ENCODE measurements around the gene FBXO45.
"Not testable (repeated sequence)": the region's sequence is repeated elsewhere in the genome, so short reads cannot be mapped to it uniquely, and the experiment has no call there.

The FBXO45 gene

DNA sequence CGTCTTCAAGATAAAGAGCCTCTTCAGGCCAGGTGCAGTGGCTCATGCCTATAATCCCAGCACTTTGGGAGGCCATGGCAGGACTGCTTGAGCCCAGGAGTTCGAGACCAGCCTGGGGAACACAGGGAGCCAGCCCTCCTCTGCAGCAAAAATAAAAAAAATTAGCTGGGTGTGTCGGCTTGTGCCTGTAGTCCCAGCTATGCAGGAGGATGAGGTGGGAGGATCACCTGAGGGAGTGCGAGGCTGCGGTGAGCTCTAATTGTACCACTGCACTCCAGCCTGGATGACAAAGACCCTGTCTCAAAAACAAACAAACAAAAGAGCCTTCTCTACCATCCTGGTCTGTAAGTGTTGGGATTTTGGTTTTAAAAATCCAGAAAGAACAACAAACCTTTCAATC, 11.2 kb upstream of the FBXO45 start:
- no peak for DNase-seq
- no peak for ATAC-seq

DNA sequence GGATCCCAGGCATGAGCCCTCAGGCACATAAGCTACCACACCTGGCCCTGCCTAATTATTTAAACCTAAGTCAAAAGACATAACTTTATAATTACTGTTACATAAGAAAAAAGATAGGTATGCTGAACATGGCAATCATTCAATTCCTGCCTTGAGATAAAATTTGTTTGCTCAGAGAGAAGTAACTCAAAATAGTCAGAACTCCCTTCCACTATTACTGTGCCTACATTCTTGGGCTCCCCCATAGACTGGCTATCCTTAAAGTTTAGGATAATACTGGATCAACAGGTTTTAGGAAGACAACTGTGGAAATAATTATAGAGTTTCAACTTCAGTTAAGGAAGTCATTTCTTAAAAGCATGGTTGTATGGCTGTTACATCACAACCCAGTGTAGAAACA, 10.0 kb upstream of the FBXO45 start:
- ATAC-seq = no peak
- DNase-seq = no peak

DNA sequence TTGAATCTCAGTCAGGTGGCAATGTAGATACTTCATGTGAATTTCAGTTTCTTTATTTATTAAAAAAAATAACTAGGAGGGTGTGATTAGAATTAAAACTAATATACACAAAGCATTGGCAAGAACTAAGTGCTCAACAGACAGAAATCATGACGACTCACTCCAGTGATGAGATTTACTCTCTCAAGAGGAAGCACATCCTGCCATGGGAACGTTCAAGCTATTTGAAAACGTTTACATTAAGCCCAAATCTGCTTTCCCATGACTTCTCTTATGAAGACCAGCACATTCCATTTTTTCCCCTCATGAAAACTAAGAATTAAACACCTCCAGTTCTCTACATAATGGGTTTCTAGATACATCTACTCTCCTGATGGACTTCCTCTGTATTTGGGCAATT, 8.6 kb upstream of the FBXO45 start:
- DNase-seq (no peak), ATAC-seq (no peak)

DNA sequence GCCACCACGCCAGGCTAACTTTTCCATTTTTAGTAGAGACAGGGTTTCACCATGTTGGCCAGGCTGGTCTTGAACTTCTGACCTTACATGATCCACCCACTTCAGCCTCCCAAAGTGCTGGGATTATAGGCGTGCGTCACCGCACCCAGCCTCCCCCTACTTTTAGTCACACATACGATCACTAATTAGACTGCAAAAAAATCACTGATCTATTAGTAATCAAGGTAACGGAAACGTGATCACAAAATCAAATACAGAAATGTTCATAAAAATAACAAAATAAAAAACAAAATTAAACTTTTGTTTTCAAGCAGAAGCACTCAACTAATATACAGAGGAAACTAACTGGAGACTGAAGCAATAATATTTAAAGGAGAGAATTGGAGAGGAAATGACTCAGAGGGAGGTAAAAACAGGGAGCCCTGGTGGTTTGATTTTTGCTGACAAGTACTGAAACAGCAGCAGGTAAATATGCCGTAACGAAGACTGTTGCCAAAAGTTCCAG, 4.7 kb upstream of the FBXO45 start:
- DNase-seq = no peak
- no peak for ATAC-seq

DNA sequence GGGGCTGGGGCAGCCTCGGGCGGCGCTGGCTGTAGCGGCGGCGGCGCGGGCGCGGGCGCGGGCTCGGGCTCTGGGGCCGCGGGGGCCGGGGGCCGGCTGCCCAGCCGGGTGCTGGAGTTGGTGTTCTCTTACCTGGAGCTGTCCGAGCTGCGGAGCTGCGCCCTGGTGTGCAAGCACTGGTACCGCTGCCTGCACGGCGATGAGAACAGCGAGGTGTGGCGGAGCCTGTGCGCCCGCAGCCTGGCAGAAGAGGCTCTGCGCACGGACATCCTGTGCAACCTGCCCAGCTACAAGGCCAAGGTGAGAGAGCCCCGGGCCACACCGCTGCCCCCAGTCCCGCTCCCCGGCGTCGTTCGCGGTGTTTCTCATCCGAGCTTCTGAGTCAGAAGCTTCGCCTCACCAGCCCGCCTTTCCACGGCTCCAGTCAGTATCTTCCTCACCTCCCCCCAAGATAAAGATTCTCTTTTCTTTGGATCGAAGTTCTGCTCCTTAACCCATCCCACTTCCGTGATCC, 600 bp downstream of the FBXO45 start:
- ATAC-seq (peak; percentile 47), DNase-seq (peak; percentile 57)

DNA sequence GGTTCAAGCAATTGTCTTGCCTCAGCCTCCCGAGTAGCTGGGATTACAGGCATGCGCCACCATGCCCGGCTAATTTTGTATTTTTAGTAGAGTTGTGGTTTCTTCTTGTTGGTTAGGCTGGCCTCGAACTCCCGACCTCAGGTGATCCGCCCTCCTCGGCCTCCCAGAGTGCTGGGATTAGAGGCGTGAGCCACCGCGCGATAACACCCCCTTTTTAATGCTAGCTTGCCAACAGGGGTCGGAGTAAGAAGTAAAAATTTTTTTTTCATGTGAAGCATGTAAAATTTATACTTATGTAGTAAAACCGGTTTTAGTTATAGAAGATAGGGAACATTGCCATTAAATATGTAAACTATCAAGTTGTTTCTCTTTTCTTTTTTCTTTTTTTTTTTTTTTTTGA, 1.9 kb downstream of the FBXO45 start:
- DNase-seq = not testable (repeated sequence)

DNA sequence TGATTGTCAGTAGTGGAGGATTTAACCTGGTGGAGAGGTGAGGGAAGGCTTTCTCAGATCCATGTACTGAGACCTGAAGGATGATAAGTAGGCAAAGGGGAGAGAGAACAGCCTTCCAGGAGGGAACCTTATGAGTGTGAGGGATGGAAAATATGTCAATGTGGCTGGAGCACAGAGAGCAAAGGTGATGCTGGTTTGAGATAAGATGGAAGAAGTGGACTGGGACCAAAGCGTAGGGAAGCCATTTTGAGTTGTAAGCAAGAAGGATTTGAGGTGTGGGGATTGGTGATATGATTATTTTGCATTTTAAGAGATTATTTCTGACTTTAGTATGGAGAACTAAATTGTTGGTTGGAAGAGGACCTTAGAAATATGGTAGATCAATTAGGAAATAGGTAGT, 3.9 kb downstream of the FBXO45 start:
- ATAC-seq (no peak), DNase-seq (no peak)

More for the DNA sequence above, 1.9 kb downstream of the FBXO45 start:
- ATAC-seq = not testable (repeated sequence)

DNA sequence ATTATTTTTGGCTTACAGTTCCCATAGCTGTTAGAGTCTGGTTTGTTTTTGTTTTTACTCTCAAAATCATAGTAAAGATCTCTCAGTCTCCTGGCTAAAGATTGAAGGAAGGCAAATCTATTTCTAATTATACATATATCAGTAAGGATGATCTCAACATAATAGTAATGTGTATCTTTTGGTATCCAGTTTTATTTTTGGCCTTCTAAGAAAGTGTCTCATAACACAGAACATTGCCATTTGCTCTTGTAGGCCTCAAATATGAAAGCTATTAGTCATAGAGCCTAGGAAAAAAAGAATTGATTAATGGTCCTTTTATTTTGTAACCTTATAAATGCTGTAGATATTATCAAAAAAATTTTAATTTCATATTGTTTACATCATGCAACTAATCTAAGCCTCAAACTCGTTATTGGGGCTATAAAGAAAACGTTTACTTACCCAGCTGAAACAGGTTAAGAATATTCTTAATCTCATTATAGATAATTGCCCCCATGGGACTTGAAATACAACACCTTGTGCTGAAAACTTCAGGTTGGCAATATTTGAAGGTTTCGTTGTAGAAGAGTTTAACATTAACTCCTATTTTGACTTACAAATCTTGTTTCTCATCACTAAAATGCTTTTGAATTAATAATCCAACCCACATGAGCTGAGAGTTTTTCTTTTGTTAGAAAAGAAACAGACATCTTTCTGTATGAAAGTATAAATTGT, 16.7 kb downstream of the FBXO45 start:
- ATAC-seq = no peak
- DNase-seq = no peak

DNA sequence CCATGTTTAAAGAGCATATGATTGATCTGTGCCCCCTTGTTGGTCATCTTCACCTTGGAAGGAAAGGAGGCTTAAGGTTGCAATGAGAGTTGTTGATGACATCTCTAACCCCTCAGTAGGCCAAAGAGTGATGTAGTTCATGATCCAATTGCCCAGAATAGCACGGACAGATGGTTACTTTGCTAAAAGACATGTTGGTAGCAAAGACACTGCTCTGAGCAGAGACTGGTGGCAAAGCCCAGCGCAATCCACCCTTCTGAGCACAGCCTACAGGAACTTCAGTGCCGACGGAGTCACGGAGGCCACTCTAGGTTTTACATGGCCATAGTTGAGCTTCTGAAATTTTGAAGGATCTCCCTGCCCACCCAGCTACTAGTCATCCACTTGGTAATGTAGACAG, 21.8 kb downstream of the FBXO45 start:
- ATAC-seq = no peak
- DNase-seq = no peak

DNA sequence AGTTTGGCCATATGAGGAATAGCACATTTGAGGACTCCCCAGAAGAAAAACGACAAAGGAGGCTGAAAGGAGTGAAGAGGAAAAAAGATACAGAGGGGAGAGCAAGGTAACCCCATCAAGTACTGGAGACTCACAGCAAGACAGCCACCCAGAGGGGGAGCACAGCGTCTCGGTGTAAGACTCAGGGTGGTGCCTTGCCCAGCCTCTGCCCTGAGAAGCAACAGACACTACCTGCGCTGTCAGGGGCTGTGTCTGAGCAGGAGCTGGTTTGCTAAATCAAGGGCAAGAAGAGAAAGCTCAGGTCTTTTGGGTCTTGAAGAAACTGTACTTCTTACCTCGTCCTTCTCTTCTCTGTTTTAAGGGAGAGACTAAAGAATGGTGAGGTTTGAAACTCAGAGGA, 27.9 kb downstream of the FBXO45 start:
- peak; percentile 19 for ATAC-seq
- no peak for DNase-seq

DNA sequence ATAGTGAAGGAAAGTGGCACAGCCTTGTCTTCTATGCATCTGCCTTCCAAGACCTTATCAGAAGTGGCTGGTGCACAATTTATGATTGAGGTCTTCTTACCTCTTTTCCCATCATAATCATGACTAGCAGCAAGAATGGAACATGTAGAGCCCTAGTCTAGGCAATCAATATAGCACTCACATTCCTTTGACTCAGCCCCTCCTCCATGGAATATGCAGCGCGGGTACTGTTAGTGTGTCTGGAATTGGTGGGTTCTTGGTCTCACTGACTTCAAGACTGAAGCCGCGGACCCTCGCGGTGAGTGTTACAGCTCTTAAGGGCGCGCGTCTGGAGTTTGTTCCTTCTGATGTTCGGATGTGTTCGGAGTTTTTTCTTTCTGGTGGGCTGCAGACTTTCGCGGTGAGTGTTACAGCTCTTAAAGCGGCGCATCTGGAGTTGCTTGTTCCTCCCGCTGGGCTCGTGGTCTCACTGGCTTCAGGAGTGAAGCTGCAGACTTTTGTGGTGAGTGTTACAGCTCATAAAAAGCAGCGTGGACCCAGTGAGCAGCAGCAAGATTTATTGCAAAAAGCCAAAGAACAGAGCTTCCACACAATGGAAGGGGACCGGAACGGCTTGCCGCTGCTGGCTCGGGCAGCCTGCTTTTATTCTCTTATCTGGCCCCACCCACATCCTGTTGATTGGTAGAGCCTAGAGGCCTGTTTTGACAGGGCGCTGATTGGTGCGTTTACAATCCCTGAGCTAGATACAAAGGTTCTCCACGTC, 29.7 kb downstream of the FBXO45 start:
- ATAC-seq = not testable (repeated sequence)
- peak; percentile 31 for DNase-seq

DNA sequence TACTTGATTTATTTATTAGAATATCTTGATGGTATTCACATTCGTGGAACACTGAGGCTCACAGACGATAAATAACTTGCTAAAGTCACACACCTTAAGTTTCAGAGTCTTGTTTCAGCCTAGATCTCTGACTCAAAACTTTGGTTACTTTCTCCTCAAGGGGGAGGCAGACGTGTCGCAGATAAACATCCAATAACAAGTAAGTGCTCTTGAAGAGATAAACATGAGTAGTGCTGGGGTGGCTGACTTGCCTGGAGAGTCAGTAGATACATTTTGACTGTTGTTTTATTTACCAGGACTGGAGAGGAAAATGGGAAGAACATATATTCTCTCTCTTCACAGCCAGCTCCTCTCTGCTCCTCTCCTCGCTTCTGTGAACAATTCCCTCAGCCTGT, 31.3 kb downstream of the FBXO45 start:
- no peak for ATAC-seq
- no peak for DNase-seq

DNA sequence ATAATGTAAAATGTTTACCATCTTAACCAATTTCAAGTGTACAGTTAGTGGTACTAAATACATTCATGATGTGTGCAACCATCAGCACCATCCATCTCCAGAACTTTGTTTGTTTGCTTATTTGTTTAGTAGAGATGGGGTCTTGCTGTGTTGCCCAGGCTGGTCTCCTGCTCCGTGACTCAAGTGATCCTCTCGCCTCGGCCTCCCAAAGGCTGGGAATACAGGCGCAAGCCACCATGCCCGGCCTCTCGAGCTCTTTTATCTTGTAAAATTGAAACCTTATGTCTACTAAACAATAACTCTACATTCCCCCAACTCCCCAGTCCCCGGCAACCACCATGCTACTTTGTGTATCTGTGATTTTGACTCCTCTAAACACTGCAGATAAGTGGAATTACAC, 31.9 kb downstream of the FBXO45 start:
- no peak for DNase-seq
- no peak for ATAC-seq

DNA sequence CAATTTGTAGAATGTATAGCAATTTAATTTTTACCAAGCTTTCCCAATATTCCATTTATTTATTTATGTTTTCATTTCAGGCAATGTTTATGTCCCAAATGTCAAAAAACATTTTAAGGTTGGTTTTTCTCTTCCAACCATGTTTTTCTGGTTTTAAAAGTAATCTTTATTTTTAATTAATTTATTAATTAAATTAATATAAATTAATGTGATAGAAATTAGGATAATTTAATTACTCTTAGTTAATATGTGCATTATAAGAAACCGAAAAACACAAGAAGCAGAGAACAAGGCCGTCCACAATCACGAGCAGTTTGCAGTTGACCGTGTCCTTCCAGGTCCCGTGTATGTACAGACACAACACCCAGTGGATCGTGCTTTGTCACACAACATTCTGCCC, 34.2 kb downstream of the FBXO45 start:
- DNase-seq (no peak), ATAC-seq (no peak)

DNA sequence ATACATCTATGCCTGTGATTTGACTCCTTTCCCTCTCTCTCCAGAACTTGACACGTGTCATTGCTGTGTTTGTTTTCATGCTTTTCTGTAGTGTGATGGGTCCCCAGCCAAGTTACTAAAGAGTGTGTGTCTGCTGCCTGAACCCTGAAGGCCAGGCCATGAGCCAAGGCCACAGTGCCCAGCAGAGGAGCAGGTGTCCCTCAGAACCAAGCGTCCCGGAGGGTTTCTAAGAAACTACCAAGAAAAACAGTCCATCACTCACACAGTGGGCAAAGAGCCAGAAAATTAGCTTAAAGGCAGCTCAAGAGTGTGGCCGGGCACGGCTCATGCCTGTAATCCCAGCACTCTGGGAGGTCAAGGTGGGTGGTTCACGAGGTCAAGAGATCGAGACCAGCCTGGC, 35.2 kb downstream of the FBXO45 start:
- DNase-seq = no peak
- no peak for ATAC-seq

DNA sequence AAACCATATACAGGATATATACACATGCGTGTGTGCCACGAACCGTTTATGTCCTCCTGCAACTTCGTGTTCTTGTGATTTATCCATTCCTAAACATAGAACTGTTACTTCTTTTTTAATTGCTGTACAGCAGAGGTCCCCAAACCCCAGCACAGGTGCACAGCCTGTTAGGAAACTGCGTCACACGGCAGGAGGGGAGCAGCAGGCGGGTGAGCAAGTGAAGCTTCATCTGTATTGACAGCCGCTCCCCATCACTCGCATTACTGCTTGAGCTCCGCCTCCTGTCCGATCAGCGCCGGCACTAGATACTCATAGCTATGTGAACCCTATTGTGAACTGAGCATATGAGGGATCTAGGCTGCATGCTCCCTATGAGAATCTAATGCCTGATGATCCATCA, 36.1 kb downstream of the FBXO45 start:
- peak; percentile 40 for DNase-seq
- ATAC-seq = peak; percentile 33

DNA sequence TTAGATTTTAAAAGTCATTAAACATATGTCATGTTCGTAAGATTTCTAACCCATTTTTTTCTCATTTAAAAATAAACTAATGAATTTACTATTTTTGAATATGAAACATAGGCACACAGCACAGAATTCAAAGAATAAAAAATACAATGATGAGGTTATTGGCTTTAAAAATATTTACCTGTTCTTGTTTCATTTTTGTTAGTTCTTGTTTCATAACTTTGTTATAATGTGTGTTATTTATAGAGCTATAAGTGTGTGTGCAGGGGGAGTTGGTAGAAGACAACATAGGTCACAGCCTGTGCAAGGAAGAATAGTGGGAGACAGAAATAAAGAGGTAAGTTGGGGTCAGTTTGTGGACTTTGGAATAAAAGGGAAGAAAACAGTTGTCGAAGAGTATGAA, 40.2 kb downstream of the FBXO45 start:
- no peak for DNase-seq
- no peak for ATAC-seq

DNA sequence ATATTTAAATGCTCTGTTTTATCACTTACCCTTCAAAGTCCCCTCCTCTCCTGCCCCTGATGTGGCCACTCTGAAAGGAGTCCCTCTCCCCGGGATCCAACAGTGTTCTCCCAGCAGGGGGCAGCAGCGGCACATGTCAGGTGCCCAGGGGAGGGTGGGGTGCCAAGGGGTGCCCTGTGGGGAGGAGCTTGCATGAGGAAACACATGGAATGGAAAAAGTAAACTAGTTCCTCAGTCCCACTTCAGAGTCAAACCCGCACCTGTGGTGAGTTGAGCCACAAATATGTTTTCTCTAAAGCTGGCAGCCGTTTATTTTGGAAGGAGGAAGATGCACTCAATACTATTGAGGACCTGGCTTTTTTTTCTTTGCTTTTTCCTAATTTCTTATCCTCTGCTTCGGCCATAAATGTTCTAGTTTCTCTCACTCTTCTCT, 40.9 kb downstream of the FBXO45 start:
- peak; percentile 94 for ATAC-seq
- DNase-seq = peak; percentile 99

DNA sequence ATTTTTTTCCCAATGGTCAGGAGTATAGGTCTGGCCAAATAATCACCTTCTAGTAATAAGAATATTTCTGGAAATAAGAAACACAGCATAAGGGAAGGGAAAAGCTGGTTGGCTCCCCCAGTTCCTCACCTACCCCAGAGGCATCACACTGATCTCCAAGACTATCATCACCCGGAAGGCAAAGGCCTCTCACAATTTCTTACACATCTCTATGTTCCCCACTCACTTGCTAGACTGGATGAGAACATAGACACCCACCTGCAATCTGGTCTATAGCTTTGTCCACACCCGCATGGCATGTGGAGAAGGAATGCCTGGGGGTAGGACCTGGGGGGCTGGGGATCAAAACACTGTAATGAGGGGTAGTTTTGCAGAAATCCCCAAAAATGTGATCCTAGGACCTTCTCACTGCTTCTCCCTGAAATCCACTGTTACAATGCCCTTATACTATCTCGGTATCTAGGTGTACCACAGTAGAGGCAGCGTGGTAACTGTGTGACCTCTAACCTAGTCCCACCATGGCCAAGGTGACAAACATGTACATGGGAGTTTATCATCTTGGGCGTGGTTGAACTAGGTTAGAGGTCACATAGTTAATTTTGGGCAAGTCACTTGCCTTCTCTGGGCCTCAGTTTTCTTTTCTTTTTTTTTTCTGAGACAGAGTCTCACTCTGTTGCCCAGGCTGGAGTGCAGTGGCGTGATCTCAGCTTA, 41.5 kb downstream of the FBXO45 start:
- DNase-seq (no peak), ATAC-seq (peak; percentile 29)

DNA sequence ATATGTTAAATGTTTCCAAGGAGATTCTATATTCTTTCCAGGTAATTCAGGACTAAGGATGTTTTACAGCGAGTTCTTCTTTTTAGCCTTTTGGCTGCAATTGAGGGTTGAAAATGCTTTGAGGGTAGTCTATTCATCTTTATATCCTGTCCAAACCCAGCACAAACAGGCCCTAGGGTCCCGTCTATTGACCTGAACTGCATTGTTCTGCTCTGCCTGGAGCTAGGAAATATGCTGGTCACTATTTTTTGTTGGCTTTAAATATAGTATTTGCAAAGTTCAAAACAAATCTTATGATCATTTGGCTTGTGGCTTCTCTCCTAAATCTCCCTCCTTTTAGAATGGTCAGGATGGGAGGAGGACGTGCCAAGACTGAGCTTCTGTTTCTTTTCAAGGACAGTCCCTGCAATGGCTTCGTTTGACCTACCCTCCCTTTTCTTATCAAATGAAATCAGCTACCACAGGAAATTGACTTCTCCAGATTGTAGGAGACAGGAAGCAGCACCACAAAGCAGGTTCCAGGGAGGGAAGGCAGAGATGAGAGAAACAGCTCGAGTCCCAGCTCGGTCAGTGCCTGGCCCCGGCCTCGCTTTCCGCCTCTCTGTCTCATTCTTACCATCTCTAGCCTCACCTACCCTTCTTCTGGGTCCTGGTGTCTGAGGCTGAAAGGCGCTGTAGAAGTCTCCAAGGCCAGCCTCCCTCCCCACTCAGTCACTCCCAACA, 43.5 kb downstream of the FBXO45 start:
- ATAC-seq (no peak), DNase-seq (no peak)

DNA sequence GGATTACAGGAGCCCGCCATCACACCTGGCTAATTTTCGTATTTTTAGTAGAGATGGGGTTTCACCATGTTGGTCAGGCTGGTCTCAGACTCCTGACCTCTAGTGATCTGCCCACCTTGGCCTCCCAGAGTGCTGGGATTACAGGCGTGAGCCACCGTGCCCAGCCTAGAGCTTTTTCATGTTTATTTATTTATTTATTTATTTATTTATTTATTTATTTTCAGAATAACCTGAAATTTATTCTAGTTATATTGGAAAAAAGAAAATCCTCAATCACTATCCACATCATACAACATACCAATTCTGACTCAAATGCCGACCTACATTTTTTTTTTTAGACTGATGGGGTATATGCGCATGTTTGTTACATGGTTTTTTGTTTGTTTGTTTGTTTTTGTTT, 46.8 kb downstream of the FBXO45 start:
- not testable (repeated sequence) for ATAC-seq, DNase-seq

DNA sequence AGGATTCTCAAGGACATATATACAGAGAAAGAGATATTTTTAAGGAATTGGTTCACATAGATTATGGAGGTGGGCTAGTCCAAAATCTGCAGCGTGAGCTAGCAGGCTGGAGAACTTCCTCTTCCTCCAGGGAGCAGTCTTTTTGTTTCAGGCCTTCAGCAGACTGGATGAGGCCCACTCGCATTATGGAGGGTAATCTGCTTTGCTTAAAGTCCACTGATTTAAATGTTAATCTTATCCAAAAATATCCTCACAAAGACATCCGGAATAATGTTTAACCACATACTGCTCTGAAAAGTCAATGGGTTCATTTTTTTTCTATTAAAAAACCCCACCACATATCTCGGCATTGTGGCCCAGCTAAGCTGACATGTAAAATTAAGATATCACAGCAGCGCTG, 48.8 kb downstream of the FBXO45 start:
- ATAC-seq = no peak
- no peak for DNase-seq
